CD4-positive, alpha-beta memory T cell (primary cell): ENCODE results near the gene SLC6A6. TPM values are rescaled to one million over a fixed set of nuclear protein-coding genes. Genes with fewer than 3 reads are reported as not detected.

Experiments used
- CTCF ChIA-PET: fragments of 350-600 bp; sonication (Branson Sonifier 250); formaldehyde crosslinking; loops from one replicate; lab custom pipeline; 2021; ENCODE audit warnings: inconsistent platforms; ENCODE audit not compliant: partially characterized antibody; lab: Charles Lee
- POLR2A ChIA-PET: fragments of 350-600 bp; sonication (Branson Sonifier 250); formaldehyde crosslinking; loops from one replicate; lab custom pipeline; 2021; ENCODE audit not compliant: partially characterized antibody; lab: Charles Lee
- DNase-seq, 5 donors: peaks; one replicate each; pipeline versions ENCODE4 v3.0.0 to v3.0.0-alpha.2; 2020 to 2022; ENCODE audit warnings: mixed read lengths in 1 of 5
- H3K27ac ChIP-seq: one replicate; pipeline ENCODE4 v1.7.0; 2013; ENCODE audit warnings: low read depth, low read length
- H3K27me3 ChIP-seq: 2 replicates; pipeline ENCODE4 v1.7.0; 2013; ENCODE audit warnings: mild to moderate bottlenecking, low read length, moderate library complexity; ENCODE audit not compliant: insufficient read depth
- H3K36me3 ChIP-seq: 2 replicates; pipeline ENCODE4 v1.7.0; 2013; ENCODE audit warnings: mild to moderate bottlenecking, low read length, moderate library complexity; ENCODE audit not compliant: insufficient read depth
- H3K4me1 ChIP-seq: 2 replicates; pipeline ENCODE4 v1.7.0; 2013; ENCODE audit warnings: mild to moderate bottlenecking, low read length, moderate library complexity; ENCODE audit not compliant: insufficient read depth
- H3K4me3 ChIP-seq, 2 donors: one replicate each; pipeline ENCODE4 v1.7.0; 2013; ENCODE audit warnings: low read length in 2 of 2, mild to moderate bottlenecking in 1 of 2
- H3K9me3 ChIP-seq, 2 donors: one replicate each; pipeline ENCODE4 v1.7.0; 2013; ENCODE audit warnings: low read length in 2 of 2, control low read depth in 1 of 2; ENCODE audit not compliant: control insufficient read depth in 1 of 2
- H3K27ac Mint-ChIP-seq, 7 donors: one replicate each; pipeline ENCODE4 v1.8.0; 2020 to 2021; ENCODE audit warnings: mixed read lengths in 7 of 7, mild to moderate bottlenecking in 6 of 7, inconsistent platforms in 3 of 7, moderate library complexity in 3 of 7
- H3K27me3 Mint-ChIP-seq, 2 donors: one replicate each; pipeline ENCODE4 v1.8.0; 2020 to 2021; ENCODE audit warnings: mixed read lengths in 2 of 2
- H3K36me3 Mint-ChIP-seq, 2 donors: one replicate each; pipeline ENCODE4 v1.8.0; 2020 to 2021; ENCODE audit warnings: mixed read lengths in 2 of 2, inconsistent platforms in 1 of 2, mild to moderate bottlenecking in 1 of 2
- H3K4me1 Mint-ChIP-seq, 4 donors: one replicate each; pipeline ENCODE4 v1.8.0; 2020 to 2021; ENCODE audit warnings: mixed read lengths in 4 of 4, mild to moderate bottlenecking in 1 of 4
- H3K4me3 Mint-ChIP-seq, 8 donors: one replicate each; pipeline ENCODE4 v1.8.0; 2020 to 2021; ENCODE audit warnings: mixed read lengths in 8 of 8, mild to moderate bottlenecking in 7 of 8, moderate library complexity in 6 of 8, inconsistent platforms in 3 of 8
- H3K9me3 Mint-ChIP-seq, 8 donors: one replicate each; pipeline ENCODE4 v1.8.0; 2020 to 2021; ENCODE audit warnings: mixed read lengths in 8 of 8, mild to moderate bottlenecking in 5 of 8, inconsistent platforms in 3 of 8, moderate library complexity in 1 of 8
- intact Hi-C: fragments of 100-400 bp; cut with micrococcal nuclease; formaldehyde crosslinking; loops from one replicate; pipeline ENCODE4 v1.15.1; 2023
- polyA plus RNA-seq, 2 donors: library from polyadenylated mRNA; unstranded; fragments of 300-500 nt; fragmentation: Illumina TruSeq; gene quantifications; one replicate each; pipeline ENCODE4 v1.2.3, GENCODE V29; 2021
- total RNA-seq, 2 experiments: library from RNA; stranded (reverse); gene quantifications; one replicate each; pipeline ENCODE4 v1.2.3, GENCODE V29; 2021

Gene SLC6A6
- total RNA-seq (10 to 100 TPM; 50.6 to 51.8 TPM), polyA plus RNA-seq (1 to 10 TPM; 3.8 to 8.8 TPM)

DNA sequence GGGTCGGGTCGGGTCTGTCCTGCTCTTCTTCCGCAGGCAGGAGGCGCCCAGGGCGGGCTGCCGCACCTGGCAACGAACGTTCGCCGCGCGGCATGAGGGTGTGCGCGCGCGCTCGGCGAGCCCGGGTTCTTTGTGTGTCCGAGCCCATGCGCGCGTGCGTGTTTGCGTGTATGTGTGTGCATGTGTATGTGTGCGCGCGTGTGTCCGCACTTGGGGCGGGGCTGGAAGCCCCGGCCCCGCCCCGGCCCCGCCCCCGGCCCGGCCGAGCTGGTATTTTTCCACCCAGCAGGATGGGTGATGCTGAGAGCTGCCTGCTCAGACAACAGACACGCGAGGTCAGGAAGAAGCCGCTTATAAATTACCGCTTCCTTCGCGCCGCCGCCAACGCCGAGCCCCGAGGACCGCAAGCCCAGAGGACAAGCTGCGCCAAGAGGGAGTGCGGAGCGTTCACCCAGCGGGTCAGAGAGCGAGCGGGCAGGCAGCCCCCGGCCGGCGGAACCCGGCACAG lies at the start of gene SLC6A6:
Gene SLC6A6, plus strand, starts transcription at position 303 of the 508 bp plus-strand sequence. CDS start 41,029 bp downstream, outside the sequence.
- Mint-ChIP-seq H3K27me3 (no peaks in the 10 kb centered on the region), H3K4me1 (peaks cover 31 to 70% (median 45%) of the 10 kb centered on the region in 4 donors), H3K4me3 (peak within 1 kb of the TSS; percentile 96 to 100 (median 97)), H3K36me3 (peaks cover 0 to 21% of the 10 kb centered on the region in 2 donors), H3K9me3 (no peaks in the 10 kb centered on the region), H3K27ac (peak within 1 kb of the TSS; percentile 96 to 100 (median 98))
- Histone ChIP-seq H3K9me3 (no peaks in the 10 kb centered on the region), H3K4me1 (peaks cover 51% of the 10 kb centered on the region), H3K36me3 (no peaks in the 10 kb centered on the region), H3K27ac (peak within 1 kb of the TSS; percentile 83), H3K4me3 (peak within 1 kb of the TSS; percentile 62 to 100), H3K27me3 (no peaks in the 10 kb centered on the region)
- CTCF ChIA-PET = interaction anchor here (0.7 to 8.4 kb wide), 19 partner anchors 9 to 745 kb away, joined by 3 to 124 read pairs (median 5); partner anchors contain the start of gene WNT7A
- peak; percentile 93 to 96 (median 95) for DNase-seq
- intact Hi-C loops = loop anchor here (1.0 to 2.0 kb wide), 10 partner anchors 24 to 696 kb away; partner anchors contain the start of genes CHCHD4, LSM3, NR2C2 and RBSN
- POLR2A ChIA-PET = interaction anchor here (0.6 to 15.7 kb wide), 18 partner anchors 10 to 536 kb away, joined by 3 to 394 read pairs (median 8); partner anchors contain the start of genes CCDC174, CHCHD4, LSM3 and TMEM43

DNA sequence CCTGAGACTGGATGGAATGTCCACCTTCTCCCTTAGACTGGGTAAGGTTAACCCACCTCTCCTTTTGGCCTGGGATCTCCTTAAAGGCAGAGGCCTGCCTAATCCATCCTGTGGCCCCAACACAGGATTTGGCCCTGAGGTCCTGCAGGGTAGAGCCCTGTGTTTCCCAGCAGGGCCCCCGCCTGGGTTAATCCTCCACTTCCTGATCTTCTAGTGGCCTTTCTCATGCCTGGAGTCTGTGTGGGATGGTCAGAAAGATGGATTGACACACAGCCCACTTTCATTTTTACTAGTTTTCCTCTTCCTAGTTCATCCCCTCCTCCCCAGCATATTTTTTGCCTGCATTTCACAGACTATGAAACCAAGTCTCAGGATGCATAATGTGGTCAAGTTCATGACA lies 48.9 kb upstream of the SLC6A6 start:
- CTCF ChIA-PET = no interaction called here
- intact Hi-C loops = no loop called here
- H3K27me3 ChIP-seq = no peaks in the 10 kb centered on the region
- no peak overlapping the region for H3K27ac ChIP-seq
- H3K4me1 Mint-ChIP-seq = no peaks in the 10 kb centered on the region
- H3K36me3 Mint-ChIP-seq = no peaks in the 10 kb centered on the region
- H3K27ac Mint-ChIP-seq = no peak overlapping the region
- DNase-seq = no peak
- H3K36me3 ChIP-seq = no peaks in the 10 kb centered on the region
- no peak overlapping the region for H3K4me3 Mint-ChIP-seq
- POLR2A ChIA-PET = no interaction called here
- H3K27me3 Mint-ChIP-seq = peaks cover 0 to 2% of the 10 kb centered on the region in 2 donors
- H3K9me3 ChIP-seq = no peaks in the 10 kb centered on the region
- H3K4me1 ChIP-seq = no peaks in the 10 kb centered on the region
- H3K9me3 Mint-ChIP-seq = no peaks in the 10 kb centered on the region
- H3K4me3 ChIP-seq = no peak overlapping the region

DNA sequence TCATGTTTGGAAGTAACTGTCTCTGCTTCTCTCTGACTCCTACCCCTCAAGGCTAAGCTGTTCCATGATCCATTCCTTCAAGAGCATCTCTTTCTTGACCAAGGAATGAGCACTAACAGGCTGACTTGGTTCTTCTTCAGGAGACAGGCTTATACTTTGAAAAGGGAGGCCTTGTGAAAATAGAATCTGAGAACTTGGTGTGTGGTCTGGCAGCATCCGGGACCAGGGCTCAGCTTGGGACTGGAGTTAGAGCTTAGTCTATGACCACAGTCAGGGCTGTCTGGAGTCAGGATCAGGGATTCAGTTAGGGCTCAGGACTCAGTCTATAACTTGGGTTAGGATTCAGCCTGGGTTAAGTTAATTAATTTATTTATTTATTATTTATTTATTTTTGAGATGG lies 44.9 kb upstream of the SLC6A6 start:
- no peak overlapping the region for H3K4me3 ChIP-seq
- Mint-ChIP-seq H3K36me3 (no peaks in the 10 kb centered on the region), H3K4me1 (no peaks in the 10 kb centered on the region), H3K4me3 (peak overlapping the region in 1 of 8 donors; percentile 67), H3K9me3 (no peaks in the 10 kb centered on the region), H3K27ac (no peak overlapping the region), H3K27me3 (no peaks in the 10 kb centered on the region)
- H3K9me3 ChIP-seq = no peaks in the 10 kb centered on the region
- no peak overlapping the region for H3K27ac ChIP-seq
- intact Hi-C loops = no loop called here
- ChIA-PET CTCF (no interaction called here), POLR2A (no interaction called here)
- H3K27me3 ChIP-seq = no peaks in the 10 kb centered on the region
- no peaks in the 10 kb centered on the region for H3K4me1 ChIP-seq
- H3K36me3 ChIP-seq = no peaks in the 10 kb centered on the region
- DNase-seq = no peak

DNA sequence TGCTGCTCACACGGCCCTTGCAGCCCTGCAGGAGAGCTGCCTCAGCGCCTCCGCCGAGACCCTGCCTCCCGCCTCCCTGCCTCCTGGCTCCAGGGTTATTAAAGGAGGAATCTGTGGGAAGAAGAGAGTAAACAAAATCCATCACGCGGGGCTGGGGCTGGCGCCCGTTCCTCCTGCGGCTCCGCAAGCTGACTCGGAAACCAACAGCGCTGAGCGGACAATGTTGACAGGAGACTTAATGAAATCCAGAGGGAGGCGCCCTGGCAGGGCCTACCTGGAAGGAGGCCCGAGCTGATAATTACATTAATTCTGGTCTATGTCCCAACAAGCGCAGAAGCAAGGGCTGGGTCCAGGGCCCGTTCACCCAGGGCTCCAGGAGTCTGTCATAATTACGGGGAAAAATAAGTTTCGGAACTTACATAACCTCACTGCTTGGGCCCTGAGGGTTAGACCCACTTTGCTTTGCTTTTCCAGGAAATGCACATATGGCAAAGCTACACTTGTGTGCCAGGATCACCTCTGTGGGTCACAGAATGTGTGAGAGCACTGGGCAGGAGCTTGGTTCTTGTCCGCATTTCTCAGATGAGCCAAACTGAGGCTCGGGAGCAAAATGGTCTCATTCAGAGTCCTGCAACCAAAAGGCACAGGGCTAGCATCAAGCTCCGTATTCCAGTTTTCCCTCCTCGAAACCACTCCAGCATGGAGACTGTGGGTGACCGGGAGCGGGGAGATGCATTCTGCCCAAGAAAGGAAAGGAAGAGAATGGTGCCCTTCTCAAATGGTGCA lies 43.8 kb upstream of the SLC6A6 start:
- DNase-seq = no peak
- no peaks in the 10 kb centered on the region for H3K9me3 Mint-ChIP-seq
- H3K4me1 ChIP-seq = no peaks in the 10 kb centered on the region
- POLR2A ChIA-PET = no interaction called here
- no peaks in the 10 kb centered on the region for H3K4me1 Mint-ChIP-seq
- no peaks in the 10 kb centered on the region for H3K27me3 Mint-ChIP-seq
- H3K36me3 ChIP-seq = no peaks in the 10 kb centered on the region
- no peaks in the 10 kb centered on the region for H3K27me3 ChIP-seq
- H3K36me3 Mint-ChIP-seq = no peaks in the 10 kb centered on the region
- peak overlapping the region in 1 of 8 donors; percentile 48 for H3K4me3 Mint-ChIP-seq
- intact Hi-C loops = no loop called here
- no peak overlapping the region for H3K4me3 ChIP-seq
- no peak overlapping the region for H3K27ac Mint-ChIP-seq
- no peak overlapping the region for H3K27ac ChIP-seq
- CTCF ChIA-PET = no interaction called here
- no peaks in the 10 kb centered on the region for H3K9me3 ChIP-seq

DNA sequence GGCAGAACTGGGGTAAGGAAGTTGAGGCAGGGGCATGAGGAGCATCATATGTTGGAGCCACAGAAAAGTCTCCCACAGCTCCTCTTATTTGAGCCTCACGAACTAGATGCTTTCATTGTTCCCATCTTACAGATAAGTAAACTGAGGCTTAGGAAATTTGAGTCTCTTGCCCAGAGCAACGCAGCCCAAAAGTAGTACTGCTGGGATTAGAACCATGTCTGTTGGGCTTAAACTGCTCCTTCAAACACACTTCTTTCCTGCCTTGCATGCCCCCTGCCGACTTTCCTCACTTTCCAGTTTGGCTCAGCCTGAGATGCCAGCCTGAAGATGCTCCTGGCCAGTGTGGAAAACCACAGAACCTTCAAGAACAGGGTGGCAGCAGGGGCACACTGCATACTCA lies 43.1 kb upstream of the SLC6A6 start:
- ChIA-PET POLR2A (no interaction called here), CTCF (no interaction called here)
- H3K27ac ChIP-seq = no peak overlapping the region
- H3K4me3 ChIP-seq = no peak overlapping the region
- Mint-ChIP-seq H3K4me1 (no peaks in the 10 kb centered on the region), H3K9me3 (no peaks in the 10 kb centered on the region), H3K27me3 (no peaks in the 10 kb centered on the region), H3K4me3 (no peak overlapping the region), H3K36me3 (no peaks in the 10 kb centered on the region), H3K27ac (no peak overlapping the region)
- H3K9me3 ChIP-seq = no peaks in the 10 kb centered on the region
- H3K27me3 ChIP-seq = no peaks in the 10 kb centered on the region
- no peaks in the 10 kb centered on the region for H3K4me1 ChIP-seq
- intact Hi-C loops = no loop called here
- DNase-seq = no peak
- H3K36me3 ChIP-seq = no peaks in the 10 kb centered on the region

DNA sequence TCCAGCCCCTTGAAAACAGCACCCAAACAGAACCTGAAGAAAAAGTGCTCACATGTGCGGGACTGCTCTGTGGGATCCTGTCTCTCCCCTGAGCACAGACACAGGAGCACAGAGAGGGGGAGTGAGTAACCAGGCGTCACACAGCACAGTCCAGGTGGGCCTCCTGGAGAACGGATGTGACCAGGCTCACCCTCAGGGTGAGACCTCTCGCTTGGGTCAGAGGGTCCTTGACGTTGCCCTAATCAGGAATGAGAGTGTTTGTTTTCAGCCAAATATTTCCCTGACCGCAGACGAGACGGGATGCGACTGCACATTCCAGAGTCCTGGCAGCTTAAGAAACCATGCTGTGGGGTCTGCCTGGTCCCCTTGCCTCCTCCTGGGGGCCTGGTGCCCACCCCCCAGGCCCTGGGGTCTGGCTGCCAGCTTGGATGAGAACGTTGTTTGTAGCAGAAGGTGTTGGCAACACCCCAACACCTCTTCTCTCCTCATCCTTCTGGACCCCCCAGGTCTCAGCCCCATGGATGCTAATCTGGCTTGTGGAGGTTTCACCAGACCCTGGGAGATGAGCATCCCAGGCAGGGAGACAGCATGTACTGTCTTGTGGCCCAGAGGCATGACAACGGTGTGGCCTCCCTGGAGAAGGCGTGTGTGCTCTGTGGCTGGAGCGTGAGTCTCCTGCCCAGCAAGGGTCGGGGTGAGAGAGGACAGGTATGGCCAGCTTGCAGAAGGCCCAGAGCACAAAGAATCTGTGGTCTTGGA lies 42.1 kb upstream of the SLC6A6 start:
- POLR2A ChIA-PET = no interaction called here
- no peak for DNase-seq
- H3K36me3 Mint-ChIP-seq = no peaks in the 10 kb centered on the region
- no peaks in the 10 kb centered on the region for H3K9me3 Mint-ChIP-seq
- no peaks in the 10 kb centered on the region for H3K4me1 Mint-ChIP-seq
- no peaks in the 10 kb centered on the region for H3K27me3 Mint-ChIP-seq
- Histone ChIP-seq H3K4me1 (no peaks in the 10 kb centered on the region), H3K9me3 (no peaks in the 10 kb centered on the region), H3K4me3 (no peak overlapping the region), H3K36me3 (no peaks in the 10 kb centered on the region), H3K27ac (no peak overlapping the region), H3K27me3 (no peaks in the 10 kb centered on the region)
- intact Hi-C loops = no loop called here
- CTCF ChIA-PET = no interaction called here
- no peak overlapping the region for H3K4me3 Mint-ChIP-seq
- peak overlapping the region in 1 of 7 donors; percentile 14 for H3K27ac Mint-ChIP-seq

DNA sequence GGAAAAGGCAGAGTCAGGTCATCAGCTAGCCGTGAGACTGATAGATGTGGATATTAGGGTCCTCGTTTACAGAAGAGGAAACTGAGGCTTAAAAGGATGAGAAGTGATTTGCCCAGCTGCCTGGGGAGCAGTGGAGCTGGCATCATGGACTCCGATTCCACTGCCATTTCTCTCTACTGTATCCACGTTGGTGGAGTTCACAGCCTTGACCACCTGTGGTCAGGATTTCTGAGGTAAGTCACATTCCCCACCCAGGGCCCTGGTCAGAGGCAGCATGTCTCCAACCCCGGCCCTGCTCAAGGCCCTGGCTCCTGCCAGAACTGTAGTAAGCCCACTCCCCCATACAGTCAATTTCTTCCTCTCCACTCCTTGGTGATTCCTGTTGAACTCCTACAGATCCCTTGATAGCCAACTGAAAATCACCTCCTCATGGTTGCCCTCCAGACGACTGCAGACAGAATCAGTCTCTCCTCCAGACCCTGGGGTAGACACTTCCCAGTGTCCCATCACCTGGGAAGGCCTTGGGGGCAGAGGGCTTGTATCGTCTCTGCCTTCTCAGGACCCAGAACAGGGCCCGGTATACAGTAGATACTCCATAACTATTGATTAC lies 41.2 kb upstream of the SLC6A6 start:
- DNase-seq = no peak
- Histone ChIP-seq H3K4me1 (no peaks in the 10 kb centered on the region), H3K9me3 (no peaks in the 10 kb centered on the region), H3K4me3 (no peak overlapping the region), H3K27me3 (no peaks in the 10 kb centered on the region), H3K36me3 (no peaks in the 10 kb centered on the region), H3K27ac (no peak overlapping the region)
- CTCF ChIA-PET = no interaction called here
- Mint-ChIP-seq H3K36me3 (no peaks in the 10 kb centered on the region), H3K4me3 (no peak overlapping the region), H3K4me1 (no peaks in the 10 kb centered on the region), H3K27me3 (no peaks in the 10 kb centered on the region), H3K27ac (no peak overlapping the region), H3K9me3 (no peaks in the 10 kb centered on the region)
- POLR2A ChIA-PET = no interaction called here
- intact Hi-C loops = no loop called here
